ENCODE data around the gene SPDYE4.
"Not testable (repeated sequence)": the region's sequence is repeated elsewhere in the genome, so short reads cannot be mapped to it uniquely, and the experiment has no call there.

The SPDYE4 gene

DNA sequence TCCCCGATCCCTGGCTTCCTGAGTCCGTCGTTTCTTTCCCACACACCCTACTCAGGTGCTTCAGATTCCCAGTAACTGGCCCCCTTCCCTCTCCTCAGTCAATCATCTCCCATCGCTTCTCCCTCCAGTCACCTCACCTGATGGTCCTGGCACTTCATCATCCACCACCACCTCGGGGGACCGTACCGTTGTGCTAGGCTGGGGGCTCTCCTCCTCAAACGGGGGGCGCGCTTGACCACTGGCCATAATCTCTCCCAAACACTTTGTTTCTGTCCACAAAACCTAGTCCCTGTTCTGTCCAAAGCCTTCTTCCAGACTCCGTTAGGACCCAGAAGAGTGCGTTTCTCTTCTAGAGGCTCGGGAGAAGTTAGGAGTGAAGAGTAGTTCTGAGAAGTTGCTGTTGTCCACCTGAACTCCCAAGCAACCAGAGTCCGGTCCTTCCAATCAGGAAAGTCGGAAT is at the start of gene SPDYE4:
Gene SPDYE4 (minus strand): TSS at position 410 of the 460 bp plus-strand sequence. CDS start 164 bp downstream, at position 246.
- no peak for DNase-seq

DNA sequence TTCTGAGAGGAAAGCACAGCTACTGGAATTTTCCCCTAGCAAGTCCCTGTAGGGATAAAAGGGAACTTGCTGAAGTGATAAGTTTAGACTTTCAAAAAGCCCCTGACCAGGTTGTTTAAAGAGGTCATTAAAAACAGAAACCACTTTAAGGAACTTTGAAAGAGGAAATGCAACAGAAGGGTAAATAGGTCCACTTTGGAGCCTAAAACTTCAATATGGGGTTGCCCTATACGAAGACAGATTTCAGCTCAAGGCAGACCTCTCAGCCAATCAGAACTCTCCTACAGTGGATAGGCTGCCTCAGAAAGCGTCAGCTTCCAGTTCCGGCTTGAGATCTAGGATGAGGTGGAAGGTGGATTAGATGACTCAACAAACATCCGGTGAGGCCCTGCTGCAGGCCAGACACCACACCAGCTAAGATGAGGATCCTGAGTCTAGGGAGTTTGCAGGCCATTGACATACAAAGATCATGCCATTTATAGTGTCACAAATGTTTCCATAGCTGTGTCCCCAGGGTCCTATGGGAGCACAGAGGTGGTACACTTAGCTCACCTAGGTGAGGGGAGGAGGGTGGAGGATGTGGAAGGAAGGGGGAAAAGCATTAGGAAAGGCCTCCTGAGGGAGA is 48.7 kb upstream of the SPDYE4 start:
- no peak for DNase-seq

GRCh38 chr17:8806253-8806925 is 48.0 kb upstream of the SPDYE4 start:
- DNase-seq = no peak

GRCh38 chr17:8805396-8805795 is 47.0 kb upstream of the SPDYE4 start:
- not testable (repeated sequence) for DNase-seq

GRCh38 chr17:8803531-8804420 is 45.4 kb upstream of the SPDYE4 start:
- DNase-seq = no peak

DNA sequence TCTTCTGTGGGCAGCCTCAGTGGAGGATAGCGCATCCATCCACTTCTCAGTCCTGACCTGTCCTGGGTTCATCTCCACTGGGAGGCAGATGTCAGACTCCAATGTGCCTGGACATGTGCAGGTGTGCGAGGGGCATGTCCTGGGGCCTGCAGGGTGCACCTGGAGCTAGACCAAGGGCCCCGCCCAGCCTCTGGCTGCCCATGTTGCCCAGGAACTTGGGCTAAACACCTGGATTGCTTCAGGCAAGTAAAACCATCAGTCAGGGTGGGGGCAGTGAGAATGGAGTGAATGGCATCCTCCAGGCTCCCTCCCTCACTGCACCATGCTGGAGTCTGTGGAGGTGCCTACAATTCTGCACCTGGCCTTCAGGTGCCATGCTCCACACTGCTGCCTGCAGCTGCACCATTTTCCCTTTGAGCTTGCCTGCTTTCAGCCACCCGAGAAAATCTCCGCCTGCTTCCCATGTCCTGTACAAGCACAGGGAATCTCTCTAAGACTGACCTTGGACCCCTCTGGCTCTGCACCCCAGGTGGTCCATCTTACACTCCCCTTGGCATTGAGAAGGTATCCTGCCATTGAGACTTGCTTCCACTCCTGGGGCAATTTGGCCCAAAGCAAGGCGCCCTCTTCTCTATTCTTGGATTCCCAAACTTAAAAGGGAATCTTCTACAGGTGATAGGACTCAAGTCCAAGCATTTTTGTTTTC is 42.9 kb upstream of the SPDYE4 start:
- DNase-seq = no peak

DNA sequence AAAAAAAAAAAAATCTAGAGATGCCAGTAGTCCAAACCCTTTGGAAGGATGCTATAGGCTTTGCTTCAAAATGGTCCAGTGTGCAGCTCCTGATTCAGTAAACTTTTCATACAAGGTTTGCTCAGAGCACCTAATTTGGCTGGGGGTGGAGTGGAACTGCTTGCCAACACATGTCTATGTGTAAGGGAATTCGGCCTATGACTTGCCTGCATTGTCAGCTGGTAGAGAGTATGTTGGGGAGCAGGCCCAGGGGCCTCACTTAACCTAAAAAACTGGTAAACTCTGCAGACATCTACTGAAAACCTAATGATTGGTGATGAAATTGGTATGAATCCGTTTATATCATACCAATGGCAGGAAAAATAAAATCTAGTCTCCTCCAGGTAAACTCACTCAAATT is 42.3 kb upstream of the SPDYE4 start:
- no peak for DNase-seq

- no peak for DNase-seq
These were observed 41.3 kb upstream of the SPDYE4 start for GRCh38 chr17:8799570-8800212.

GRCh38 chr17:8798846-8799569 is 40.7 kb upstream of the SPDYE4 start, which contains the start of gene MFSD6L:
Gene MFSD6L (minus strand): TSS chr17:8799365. CDS start chr17:8799120, 245 bp downstream.
- no peak for DNase-seq

DNA sequence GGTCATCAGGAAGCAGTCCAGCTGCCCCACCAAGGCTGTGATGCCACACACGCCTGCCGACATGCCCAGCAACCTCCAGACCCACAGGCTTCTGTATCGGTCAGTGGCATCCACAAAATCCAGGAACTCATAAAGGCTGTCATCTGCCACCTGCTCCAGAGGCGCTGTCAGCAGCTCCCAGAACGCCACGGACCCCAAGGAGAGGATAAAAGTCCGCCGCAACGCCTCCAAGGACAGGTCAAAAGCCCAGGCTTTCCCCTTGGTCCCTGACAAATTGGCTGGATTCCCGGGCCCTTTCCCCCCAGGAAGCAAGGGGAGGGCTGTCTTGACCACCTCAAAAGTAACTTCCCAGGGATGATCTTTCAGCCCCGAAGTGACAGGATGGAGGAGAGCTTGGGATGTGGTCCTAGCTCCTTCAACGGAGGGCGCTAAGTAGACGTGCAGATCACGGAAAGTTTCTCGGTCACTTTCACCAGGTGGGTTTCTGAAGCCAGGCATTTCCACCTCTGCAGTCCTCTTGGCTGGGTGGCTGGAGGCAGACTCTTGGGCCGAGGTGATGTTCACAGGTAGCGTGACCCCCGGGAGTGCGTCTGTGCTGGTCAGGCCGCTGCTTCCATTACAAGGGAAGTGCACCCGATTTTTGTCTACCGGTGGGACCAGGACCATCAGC is 40.0 kb upstream of the SPDYE4 start:
- no peak for DNase-seq

- DNase-seq = no peak
These were observed 39.4 kb upstream of the SPDYE4 start for GRCh38 chr17:8797621-8798175.

GRCh38 chr17:8794636-8795035 is 36.3 kb upstream of the SPDYE4 start:
- DNase-seq = no peak

- DNase-seq = no peak
These were observed 35.3 kb upstream of the SPDYE4 start for GRCh38 chr17:8793649-8794048.

GRCh38 chr17:8792646-8793045 is 34.3 kb upstream of the SPDYE4 start:
- no peak for DNase-seq

DNA sequence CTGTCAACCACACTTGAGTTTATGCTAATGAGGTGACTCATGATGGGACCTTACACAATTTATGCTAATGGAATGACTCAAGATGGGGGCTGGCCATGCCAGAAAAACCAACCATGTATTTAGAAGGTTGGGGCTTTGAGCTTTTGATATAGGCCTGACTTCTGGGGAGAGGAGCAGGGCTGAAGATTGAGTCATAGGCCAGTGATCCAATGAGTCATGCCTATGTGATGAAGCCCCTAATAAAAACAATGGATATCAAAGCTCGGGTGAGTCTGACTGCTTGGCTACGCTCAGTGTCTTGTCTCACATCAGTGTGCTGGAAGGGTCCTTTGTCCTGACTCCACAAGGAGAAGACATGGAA is 33.5 kb upstream of the SPDYE4 start:
- no peak for DNase-seq

DNA sequence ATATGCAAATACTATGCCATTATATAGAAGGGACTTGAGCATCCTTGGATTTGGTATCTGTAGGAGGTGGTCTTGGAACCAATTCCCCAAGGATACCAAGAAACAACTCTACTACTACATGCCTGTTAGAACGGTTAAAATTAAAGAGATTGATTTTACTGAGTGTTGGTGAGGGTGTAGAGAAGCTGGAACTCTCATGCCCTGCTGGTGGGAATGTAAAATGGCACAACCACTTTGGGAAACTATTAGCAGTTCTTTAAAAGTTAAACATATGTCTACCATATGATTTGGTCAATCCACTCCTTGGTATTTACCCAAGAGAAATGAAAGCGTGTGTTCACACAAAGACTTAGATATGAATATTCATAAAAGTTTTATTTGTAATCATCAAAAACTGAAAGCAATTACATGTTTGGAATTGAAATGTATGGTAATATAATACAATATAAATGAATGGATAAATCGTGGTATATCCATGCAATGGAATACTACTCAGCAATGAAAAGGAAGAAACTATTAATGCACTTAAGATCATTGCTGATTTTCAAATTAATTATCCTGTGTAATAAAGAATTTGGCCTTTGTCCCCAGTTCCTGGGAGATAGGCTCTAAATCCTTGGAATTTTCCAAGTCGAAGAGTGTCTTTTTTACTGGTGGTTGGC is 33.0 kb upstream of the SPDYE4 start:
- DNase-seq = no peak

GRCh38 chr17:8789743-8790142 is 31.4 kb upstream of the SPDYE4 start:
- no peak for DNase-seq

GRCh38 chr17:8788998-8789397 is 30.7 kb upstream of the SPDYE4 start:
- no peak for DNase-seq

DNA sequence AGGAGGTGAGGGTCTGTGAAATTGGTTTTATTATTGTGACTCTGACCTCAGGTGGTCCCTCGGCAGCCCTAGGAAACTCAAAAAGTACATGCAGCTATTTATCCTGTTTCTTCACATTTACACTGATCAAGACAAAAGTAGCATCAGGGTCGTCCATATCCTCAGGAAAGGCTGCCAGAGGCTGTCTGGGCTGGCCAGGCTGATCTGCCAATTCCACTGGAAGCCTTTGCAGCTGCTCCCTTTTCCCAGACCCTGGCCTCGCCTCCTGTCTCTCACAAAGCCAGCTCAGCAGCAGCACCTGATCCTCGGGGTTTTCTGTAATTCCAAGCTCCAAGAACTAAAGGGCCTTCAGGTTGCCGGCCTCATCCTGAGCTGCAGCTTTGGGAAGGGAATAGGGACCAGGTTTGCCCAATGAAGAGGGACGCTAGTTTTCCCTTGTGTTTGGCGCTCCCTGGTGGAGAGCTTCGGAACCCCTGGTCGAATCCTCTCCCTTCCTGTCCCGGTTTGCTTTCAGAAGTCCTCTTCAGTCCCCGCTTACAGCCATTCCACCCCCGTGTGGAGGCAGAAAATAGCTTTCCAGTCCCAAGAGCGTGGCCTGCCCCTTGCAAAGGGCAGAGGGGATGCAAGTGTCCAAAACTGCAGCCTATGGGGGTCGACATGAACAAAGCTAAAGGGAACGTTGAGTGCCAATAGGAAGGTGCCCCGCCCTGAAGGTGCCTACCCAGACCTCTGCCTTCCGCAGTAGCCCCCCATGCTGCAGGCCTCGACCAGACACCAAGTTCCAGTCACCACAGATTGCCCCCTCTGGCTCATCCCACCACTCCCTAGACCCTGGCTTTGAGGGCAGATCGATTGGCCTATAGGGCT is 27.4 kb upstream of the SPDYE4 start:
- peak; percentile 3 for DNase-seq
